ENCODE results near the gene PRIM2.

- no peak for TF ChIP-seq CTCF (IDR thresholded peaks at IDR 0.05; ENCODE audit: low read length)
- no peak for TF ChIP-seq EZH2 (optimal IDR thresholded peaks at IDR 0.05; ENCODE audit: low read depth, low read length)
Measured at GRCh38 chr6:57275384-57275783, 42.0 kb upstream of the PRIM2 start.
